ENCODE data around the gene ZNF628.

Gene ZNF628

DNA sequence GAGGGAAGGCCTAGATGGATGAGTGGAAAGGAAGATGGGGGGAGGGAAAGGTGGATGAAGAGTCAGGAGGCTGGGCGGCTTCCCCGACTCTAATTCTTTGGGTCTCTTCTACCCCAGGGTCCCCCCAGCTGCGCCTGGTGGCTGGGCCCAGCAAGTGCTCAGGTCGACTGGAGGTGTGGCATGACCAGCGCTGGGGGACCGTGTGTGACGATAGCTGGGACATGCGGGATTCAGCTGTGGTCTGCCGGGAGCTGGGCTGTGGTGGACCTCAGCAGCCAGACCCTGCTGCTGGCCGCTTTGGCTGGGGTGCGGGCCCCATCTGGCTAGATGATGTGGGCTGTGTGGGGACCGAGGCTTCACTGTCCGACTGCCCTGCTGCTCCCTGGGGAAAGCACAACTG, 21.3 kb downstream of the ZNF628 start:
- DNase-seq: no peak

- no peak for DNase-seq
Observed at GRCh38 chr19:55498246-55498840, 21.9 kb downstream of the ZNF628 start.

DNA sequence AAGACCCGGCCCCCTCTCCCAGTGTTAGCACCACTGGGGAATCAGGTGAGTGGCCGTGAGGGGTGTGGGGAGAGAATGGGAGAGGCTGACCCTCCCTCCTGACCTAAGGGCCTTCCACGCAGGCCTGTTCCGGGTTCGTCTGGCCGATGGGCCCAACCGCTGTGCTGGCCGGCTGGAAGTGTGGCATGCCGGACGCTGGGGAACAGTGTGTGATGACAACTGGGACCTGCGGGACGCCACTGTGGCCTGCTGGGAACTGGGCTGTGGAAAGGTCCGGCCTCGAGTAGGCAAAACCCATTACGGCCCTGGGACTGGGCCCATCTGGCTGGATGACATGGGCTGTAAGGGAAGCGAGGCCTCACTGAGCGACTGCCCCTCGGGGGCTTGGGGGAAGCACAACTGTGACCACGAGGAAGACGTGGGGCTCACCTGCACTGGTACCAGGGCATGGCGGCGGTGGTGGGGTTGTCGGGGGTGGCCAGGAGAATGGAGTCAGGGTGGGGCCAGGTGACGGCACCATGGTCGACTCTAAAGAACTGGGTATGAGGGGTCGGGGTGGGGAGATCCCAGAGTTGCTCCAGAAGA, 24.0 kb downstream of the ZNF628 start:
- DNase-seq: no peak

DNA sequence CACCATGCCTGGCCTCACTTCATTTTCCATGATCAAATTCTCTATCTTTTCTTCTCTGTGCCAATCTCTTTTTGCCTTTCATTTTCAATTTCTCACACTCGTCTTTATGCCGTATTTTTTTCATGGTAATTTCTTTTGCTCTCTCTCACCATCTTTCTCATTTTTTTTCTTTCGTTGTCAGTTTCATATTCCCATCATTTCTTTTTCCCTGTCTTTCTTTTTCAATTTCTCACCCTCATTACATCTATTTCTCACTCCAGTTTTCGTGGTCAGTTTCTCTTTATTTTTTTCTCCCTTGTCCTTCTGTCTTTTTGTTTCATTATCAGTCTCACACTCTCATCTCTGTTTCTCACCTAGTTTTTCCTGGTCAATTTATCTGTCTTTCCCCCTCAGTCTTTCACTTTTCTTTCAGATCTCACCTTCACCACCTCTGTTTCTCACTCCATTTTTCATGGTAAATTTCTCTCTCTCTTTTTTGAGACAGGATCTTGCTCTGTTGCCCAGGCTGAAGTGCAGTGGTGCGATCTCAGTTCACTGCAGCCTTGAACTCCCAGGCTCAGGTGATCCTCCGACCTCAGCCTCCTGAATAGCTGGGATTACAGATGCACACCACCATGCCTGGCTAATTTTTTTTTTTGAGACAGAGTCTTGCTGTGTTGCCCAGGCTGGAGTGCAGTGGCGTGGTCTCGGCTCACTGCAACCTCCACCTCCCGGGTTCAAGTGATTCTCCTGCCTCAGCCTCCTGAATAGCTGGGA, 26.0 kb downstream of the ZNF628 start:
- no peak for DNase-seq

DNA sequence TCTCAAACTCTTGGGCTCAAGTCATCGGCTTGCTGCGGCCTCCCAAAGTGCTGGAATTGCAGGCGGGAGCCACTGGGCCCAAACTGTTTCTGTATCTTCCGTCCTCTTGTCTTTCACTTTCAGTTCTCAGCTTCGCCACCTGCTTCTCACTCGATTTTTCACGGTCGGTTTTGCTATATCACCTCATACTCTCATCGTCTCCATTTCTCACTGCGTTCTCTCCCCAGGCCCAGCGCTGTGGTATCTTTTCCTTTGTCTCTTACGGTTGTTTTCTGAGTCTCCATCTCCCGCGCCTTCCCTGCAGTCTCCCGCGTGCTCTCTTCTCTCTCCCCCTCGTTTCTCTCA, 26.7 kb downstream of the ZNF628 start:
- no peak for DNase-seq

DNA sequence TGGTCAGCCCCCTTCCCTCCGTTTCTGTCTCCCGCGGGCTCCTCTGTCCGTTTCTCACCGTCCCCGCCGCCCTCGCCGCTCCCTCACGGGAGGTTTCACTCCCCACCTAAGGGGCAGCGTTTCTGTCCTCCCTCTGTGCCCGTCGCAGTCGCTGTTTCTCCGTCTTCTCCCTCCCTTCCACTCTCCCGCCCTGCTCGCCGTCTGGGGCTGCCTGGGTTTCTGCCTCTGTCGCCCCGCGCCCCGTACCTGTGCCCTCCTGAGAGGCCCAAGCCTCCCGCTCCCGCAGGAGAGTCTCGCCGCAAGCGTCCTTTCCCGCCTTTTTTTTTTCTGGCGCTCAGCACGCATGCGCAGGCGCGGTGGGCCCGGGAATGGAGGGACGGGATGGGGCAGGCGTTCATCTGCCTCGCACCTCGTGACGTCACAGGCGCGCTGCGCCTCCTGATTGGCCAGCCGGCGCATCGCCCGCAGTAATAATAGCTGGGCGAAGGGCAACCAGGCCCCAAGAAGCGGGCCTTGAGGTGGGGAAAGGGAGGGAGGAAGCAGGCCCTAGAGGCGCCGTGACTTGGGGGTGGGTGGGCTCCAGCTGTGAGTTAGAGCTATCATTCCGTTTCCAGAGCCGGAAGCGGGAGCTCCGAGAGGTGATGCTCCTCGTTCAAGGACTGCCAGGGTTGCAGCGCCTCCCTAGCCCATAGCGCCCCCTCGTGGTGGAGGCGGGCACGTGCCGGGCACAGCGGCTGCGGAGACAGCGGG, 27.3 kb downstream of the ZNF628 start:
- peak; percentile 91 to 96 (median 94) for DNase-seq

GRCh38 chr19:55504252-55504603, 27.8 kb downstream of the ZNF628 start:
- no peak for DNase-seq

GRCh38 chr19:55504981-55505380, 28.6 kb downstream of the ZNF628 start:
- no peak for DNase-seq

GRCh38 chr19:55508120-55508519, 31.7 kb downstream of the ZNF628 start:
- DNase-seq: no peak

- DNase-seq: peak; percentile 85 to 87 (median 86)
Observed at GRCh38 chr19:55516878-55517620, 40.6 kb downstream of the ZNF628 start.

DNA sequence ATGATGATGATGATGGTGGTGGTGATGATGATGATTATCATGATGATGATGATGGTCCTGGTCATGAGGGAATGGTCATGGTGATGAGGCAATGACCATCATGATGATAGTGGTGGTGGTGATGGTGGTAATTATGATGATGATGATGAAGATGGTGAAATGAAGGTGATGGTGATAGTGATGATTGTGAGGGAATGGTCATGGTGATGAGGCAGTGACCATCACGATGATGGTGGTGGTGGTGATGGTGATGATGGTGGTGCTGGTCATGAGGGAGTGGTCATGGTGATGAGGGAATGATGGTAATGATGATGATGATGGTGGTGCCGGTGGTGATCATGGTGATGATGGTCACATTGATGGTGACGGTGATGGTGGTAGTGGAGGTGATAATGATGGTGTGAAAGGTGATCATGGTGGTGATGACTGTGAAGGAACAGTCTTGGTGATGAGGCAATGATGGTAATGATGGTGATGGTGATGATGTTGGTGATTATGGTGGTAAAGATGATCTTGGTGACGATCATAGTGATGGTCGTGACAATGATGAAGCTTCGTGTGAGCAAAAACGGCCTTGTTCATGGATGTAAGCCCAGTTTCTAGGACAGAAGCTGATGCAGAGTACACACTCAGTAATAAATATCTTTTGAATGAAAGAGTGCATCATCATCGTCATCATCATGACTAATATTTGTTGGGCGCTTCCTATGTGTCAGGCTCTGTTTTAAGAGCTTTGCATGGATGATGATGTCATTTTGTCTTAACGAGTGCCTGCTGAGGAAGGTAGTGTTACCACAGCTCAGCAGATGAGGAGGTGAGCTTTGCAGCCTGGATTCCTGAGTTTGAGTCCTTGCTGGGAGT, 43.3 kb downstream of the ZNF628 start:
- no peak for DNase-seq

DNA sequence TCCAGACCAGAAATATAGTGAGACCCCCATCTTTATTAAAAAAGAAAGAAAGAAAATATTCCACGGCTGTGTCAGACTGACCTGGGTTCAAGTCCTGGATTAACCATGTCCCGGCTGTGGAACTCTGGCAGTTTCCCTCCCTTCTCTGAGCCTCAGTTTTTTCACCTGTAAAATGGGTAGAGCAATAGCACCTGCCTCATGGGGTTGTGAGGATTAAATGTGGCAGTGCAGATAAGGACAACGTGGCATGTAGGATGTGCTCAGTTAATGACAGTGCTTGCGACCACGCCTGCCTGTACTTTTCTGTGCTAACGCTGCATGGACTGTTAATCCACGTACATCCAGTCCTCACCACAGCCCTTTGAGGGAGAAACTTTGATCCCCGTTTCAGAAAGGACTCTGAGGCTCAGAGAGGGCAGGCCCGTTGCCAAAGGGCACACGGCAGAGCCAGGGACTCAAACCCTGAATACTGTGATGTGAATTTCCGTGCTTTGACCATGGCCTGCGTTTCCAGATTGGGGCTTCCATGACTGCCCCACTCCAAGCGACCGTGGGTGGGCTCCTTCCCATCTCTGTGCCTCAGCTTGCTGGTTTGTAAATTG, 44.4 kb downstream of the ZNF628 start:
- DNase-seq: no peak

DNA sequence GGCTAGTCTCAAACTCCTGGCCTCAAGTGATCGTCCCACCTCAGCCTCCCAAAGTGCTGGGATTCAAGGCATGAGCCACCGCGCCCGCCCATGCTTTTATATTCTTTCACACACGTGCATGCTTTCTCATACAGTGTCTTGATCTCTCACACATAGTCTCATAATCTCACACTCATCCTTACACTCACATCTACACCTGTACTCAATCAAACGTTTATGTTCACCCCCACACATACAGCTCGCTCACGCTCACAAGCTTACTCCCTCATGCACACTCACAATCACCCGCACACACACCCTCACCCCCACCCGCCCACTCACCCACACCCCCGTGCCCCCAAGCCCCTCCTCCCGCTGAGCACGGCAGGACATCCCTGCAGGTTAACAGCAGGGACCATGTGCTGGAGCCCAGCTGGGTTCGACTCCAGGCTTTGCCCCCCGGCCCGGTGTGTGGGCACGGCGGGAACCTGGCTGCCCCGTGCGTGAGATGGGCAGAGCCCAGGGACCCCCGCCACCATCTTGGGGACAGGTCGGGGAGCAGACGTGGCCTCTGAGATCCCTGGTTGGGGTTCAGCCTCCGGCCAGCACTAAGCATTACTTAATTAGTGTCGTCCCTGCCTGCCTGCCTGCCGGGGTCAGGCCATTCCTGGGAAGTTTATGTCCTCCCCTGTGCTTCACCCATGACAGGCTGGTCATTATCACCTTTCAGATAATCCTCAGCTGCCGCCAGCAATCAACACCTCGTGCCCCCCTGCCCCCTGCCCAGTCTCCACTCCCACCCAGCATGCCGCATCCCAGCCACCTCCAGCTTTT, 49.1 kb downstream of the ZNF628 start:
- DNase-seq: no peak

- DNase-seq: peak in 1 of 4 experiments; percentile 14
Observed at GRCh38 chr19:55526216-55527196, 50.1 kb downstream of the ZNF628 start.

DNA sequence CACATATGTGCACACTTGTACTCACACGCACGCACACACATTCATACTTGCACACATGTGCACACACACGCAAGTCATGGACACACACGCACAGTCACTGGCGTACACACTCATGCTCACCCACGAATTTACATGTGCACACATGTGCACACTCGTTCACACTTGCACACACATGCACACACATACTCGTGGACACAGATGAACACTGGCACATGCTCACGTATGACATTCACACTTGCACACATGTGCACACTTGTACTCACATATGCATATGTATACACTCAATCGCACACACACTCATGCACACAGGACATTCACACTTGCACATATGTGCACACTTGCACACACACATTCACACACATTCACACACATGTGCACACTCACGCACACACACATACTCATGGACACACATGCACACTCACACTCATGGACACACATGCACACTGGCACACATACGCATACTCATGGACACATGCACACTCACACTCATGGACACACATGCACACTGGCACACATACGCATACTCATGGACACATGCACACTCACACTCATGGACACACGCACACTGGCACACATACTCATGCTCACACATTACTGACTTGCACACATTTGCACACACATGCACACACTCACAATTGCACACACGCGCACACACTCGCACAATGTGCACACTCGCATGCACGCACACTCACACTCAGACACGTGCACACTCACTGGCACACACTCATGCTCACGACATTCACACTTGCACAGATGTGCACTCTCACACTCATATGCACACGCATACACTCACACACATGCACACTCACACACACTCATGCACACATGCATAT, 51.0 kb downstream of the ZNF628 start:
- no peak for DNase-seq

GRCh38 chr19:55528030-55528803, 51.8 kb downstream of the ZNF628 start:
- DNase-seq: no peak

DNA sequence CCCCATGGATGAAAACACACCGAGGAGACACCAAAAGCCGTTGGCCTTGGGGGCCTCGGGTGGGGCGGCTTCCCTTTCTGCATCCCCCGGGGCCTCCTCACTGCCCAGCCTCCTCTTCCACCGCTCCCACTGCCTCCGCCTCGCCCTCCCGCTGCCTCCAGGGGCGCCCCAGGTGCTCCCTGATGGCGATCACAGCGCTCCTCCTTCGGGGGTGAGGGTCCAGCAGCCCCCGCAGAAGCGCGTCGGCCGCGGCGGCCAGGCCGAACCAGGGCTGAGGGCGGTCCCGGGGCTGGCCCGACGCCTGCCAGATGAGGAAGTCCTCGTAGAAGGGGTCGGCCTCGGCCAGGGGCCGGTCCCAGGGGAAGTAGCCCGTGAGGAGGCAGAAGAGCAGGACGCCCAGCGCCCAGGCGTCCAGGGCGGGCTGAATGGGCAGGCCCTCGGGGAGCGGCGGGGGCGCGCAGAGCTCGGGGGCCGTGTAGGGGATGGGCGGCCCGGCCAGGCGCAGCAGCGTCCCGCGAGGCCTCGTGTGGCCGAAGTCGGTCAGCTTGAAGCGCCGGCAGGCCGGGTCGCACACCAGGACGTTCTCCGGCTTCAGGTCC, 53.3 kb downstream of the ZNF628 start:
- DNase-seq: no peak
